Spleen (tissue), 11 donors: ENCODE measurements around the gene DUSP9. TPM values are rescaled to one million over a fixed set of nuclear protein-coding genes. Genes with fewer than 3 reads are reported as not detected.

Source experiments
- DNase-seq: peaks from one replicate; pipeline ENCODE4 v3.0.0-alpha.2; 2020
- H3K27ac ChIP-seq, 8 donors: fragments of 200-600 bp; sonication (generic) in 7 of 8; 1 replicate in 4 of 8; 2 replicates in 4 of 8; pipeline versions ENCODE4 v1.5.0 to v1.8.0; 2016 to 2021; ENCODE audit warnings: inconsistent platforms in 4 of 8, mild to moderate bottlenecking in 4 of 8, moderate library complexity in 1 of 8
- H3K27me3 ChIP-seq, 7 donors: fragments of 200-600 bp; sonication (generic) in 6 of 7; replicated peaks in 1 of 7; 1 replicate in 4 of 7; 2 replicates in 3 of 7; pipeline versions ENCODE4 v1.5.0 to v1.8.0; 2016 to 2021; ENCODE audit warnings: inconsistent platforms in 3 of 7, mild to moderate bottlenecking in 1 of 7
- H3K36me3 ChIP-seq, 6 donors: fragments of 200-600 bp; sonication (generic) in 5 of 6; 1 replicate in 4 of 6; 2 replicates in 2 of 6; pipeline versions ENCODE4 v1.5.0 to v1.8.0; 2016 to 2021; ENCODE audit warnings: inconsistent platforms in 2 of 6
- H3K4me1 ChIP-seq, 6 donors: fragments of 200-600 bp; sonication (generic) in 5 of 6; 1 replicate in 3 of 6; 2 replicates in 3 of 6; pipeline versions ENCODE4 v1.5.0 to v1.8.0; 2016 to 2021; ENCODE audit warnings: inconsistent platforms in 3 of 6
- H3K4me3 ChIP-seq, 8 donors: fragments of 200-600 bp; sonication (generic) in 7 of 8; 1 replicate in 4 of 8; 2 replicates in 4 of 8; pipeline versions ENCODE4 v1.5.0 to v1.8.0; 2016 to 2021; ENCODE audit warnings: inconsistent platforms in 4 of 8, mild to moderate bottlenecking in 4 of 8, moderate library complexity in 2 of 8
- H3K9me3 ChIP-seq, 8 donors: fragments of 200-600 bp; sonication (generic) in 7 of 8; 1 replicate in 4 of 8; 2 replicates in 4 of 8; pipeline versions ENCODE4 v1.5.0 to v1.8.0; 2016 to 2021; ENCODE audit warnings: inconsistent platforms in 4 of 8
- CTCF ChIP-seq, 11 experiments: fragments of 200-600 bp in 7 of 11; fragments of 450-650 bp in 4 of 11; sonication (generic) in 4 of 11; IDR thresholded peaks in 8 of 11; conservative IDR thresholded peaks in 3 of 11; 1 replicate in 7 of 11; 2 replicates in 4 of 11; pipeline versions ENCODE4 v1.4.0 to v1.8.0; 2016 to 2021; ENCODE audit warnings: antibody characterized with exemption in 11 of 11, inconsistent platforms in 4 of 11, mild to moderate bottlenecking in 1 of 11
- POLR2A ChIP-seq, 3 donors: fragments of 450-650 bp; IDR thresholded peaks; one replicate each; pipeline ENCODE4 v1.5.1; 2017; ENCODE audit warnings: antibody characterized with exemption in 3 of 3, mild to moderate bottlenecking in 1 of 3
- POLR2AphosphoS5 ChIP-seq, 3 donors: sonication (generic); formaldehyde crosslinking; IDR thresholded peaks; one replicate each; pipeline ENCODE4 v1.5.1; 2017; ENCODE audit warnings: antibody characterized with exemption in 3 of 3
- WGBS, 5 donors: extraction: QIAGEN DNeasy Blood & Tissue Kit in 3 of 5; methylation state at CpG; one replicate each; pipeline versions ENCODE4 v1.1.5 to v1.1.7; 2013 to 2018; 5-methylcytosine and 5-hydroxymethylcytosine counted together
- intact Hi-C: fragments of 100-400 bp; cut with DNase I; formaldehyde crosslinking; loops from one replicate; pipeline ENCODE4 v1.15.0; 2023; ENCODE audit warnings: low total_unique reads
- polyA plus RNA-seq, 3 donors: library from polyadenylated mRNA; stranded (reverse); fragments of 200-250 nt; gene quantifications; one replicate each; pipeline ENCODE4 v1.2.1, GENCODE V29; 2013
- total RNA-seq, 7 donors: library from RNA; depleted of rRNA in 3 of 7; stranded (reverse); fragments of >200 nt in 3 of 7; fragmentation: NEBNext Ultra II Directional in 4 of 7; extraction: Animal tissue kit (Norgen Biotek cat#: 25700) in 4 of 7; gene quantifications; one replicate each; pipeline versions ENCODE4 v1.1.0 to v1.2.1, GENCODE V29; 2016 to 2021
- donor health status: healthy with polysubstance abuse.
- donor health status: DM: no; HTN: no; CAD: no; lungs with moderate emphysema.
- donor health status: DM: no; HTN: no; CAD: no.
- donor health status: Bipolar disorder and iron deficiency.
- donor health status: healthy.
- donor health status: DM: no; HTN: no; CAD: no.
- donor health status: DM: yes; HTN: yes; CAD: no.

Gene DUSP9
- total and polyA plus RNA-seq, 10 donors: 0.09 to 0.17 TPM; not detected in 8

DNA sequence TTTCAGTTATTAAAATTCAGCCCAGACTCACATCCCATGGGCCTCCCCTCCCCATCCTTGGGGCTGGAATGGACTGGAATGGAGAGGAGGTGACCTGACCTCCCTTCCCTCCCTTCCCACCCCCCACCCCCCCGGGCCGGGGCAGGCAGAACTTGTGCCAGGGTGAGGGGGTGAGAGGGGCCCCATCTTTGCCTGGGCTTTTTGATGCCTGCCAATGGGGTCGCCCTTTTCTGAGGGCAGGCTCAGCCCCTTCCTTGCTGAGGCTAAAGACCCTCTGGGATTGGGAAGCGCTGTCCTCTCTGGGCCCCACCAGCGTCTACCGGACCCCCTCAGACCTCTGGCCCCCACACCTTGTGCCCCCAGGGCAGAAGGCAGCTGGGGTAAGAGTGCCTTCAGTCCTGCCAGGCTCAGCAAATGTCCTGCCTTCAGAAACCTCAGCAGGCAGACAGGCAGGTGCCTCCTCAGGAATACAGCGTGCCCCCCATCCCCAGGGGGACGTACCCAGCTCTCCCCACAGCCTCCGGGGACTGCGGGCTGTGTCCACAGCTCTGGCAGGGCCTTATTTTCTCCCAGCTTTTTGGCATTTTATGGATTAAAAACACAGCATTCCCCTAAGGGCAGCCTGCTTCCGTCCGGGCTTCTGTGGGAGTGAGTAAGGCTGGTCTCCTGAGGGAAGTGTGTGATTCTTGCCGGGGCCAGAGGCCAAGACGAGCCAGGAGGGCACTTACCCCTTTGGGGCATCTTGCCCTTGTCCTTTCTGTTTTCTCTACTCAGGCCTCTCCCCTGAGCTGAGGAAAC is 35.5 kb upstream of the DUSP9 start:
- Histone ChIP-seq H3K9me3 (peaks cover 0 to 8% (median 0%) of the 10 kb centered on the region in 8 donors), H3K36me3 (no peaks in the 10 kb centered on the region), H3K4me3 (no peak overlapping the region), H3K4me1 (peaks cover 0 to 15% (median 12%) of the 10 kb centered on the region in 6 donors), H3K27me3 (peaks cover 0 to 46% (median 4%) of the 10 kb centered on the region in 7 donors), H3K27ac (no peak overlapping the region)
- TF ChIP-seq POLR2AphosphoS5 (IDR thresholded peaks at IDR 0.05) (no peak), POLR2A (IDR thresholded peaks at IDR 0.05) (no peak), CTCF (IDR thresholded peaks at IDR 0.05 in 8 of 11, conservative IDR thresholded peaks at IDR 0.05 in 3 of 11) (no peak)
- 73 to 95% (median 82%) methylated on average over 3 to 14 of the region's 14 CpGs for WGBS, 5 donors
- intact Hi-C loops: loop anchor here (10.0 kb wide), 1 partner anchor 53 kb away; no protein-coding TSS in a partner anchor
- peak; percentile 58 for DNase-seq

DNA sequence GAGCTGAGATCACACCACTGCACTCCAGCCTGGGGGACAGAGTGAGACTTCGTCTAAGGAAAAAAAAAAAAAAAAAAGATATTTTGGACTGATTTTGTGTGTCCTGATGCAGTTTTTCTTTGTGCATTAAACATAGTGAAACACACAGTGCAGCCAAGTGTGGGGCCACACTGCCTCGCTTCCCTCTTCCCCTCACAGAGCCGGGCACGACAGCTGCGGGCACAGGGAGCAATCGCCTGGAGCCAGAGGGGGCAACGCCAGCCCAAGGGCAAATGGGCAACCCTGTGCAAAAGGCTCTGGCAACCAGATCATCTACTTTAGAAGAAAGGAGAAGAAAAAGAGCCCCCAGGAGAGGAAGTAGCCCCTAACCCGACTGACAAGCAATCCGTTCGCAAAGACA is 34.6 kb upstream of the DUSP9 start:
- WGBS, 5 donors: 78 to 87% (median 82%) methylated on average over 4 to 10 of the region's 10 CpGs
- peaks cover 0 to 53% (median 4%) of the 10 kb centered on the region in 7 donors for H3K27me3 ChIP-seq
- no peak for TF ChIP-seq POLR2AphosphoS5 (IDR thresholded peaks at IDR 0.05)
- no peak for TF ChIP-seq CTCF (IDR thresholded peaks at IDR 0.05 in 8 of 11, conservative IDR thresholded peaks at IDR 0.05 in 3 of 11)
- TF ChIP-seq POLR2A (IDR thresholded peaks at IDR 0.05): no peak
- H3K27ac ChIP-seq: no peak overlapping the region
- DNase-seq: peak; percentile 54
- peaks cover 0 to 8% (median 0%) of the 10 kb centered on the region in 8 donors for H3K9me3 ChIP-seq
- intact Hi-C loops: loop anchor here (10.0 kb wide), 1 partner anchor 52 kb away; no protein-coding TSS in a partner anchor
- H3K4me3 ChIP-seq: no peak overlapping the region
- H3K36me3 ChIP-seq: no peaks in the 10 kb centered on the region
- H3K4me1 ChIP-seq: peaks cover 0 to 15% (median 12%) of the 10 kb centered on the region in 6 donors

DNA sequence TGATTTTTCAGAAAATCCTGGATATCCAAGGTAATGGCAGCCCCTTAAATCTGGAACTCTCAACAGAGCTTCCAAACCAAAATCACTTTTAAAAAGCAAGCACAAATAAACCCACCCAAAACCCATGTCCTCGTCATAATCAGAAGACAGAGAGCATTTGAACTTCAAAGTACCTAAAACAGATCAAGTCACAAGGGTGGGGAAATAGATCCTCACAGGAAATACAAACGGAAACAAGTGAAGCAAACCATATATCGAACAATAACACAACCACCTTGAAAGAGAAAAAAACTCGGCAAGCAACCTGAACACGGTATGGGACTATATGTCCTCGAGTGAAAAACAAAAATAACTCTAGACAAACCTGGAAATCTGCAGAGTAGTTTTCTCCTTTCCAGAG is 32.2 kb upstream of the DUSP9 start:
- peaks cover 0 to 50% (median 4%) of the 10 kb centered on the region in 7 donors for H3K27me3 ChIP-seq
- no peak for DNase-seq

More for the DNA sequence above, 32.2 kb upstream of the DUSP9 start:
- Histone ChIP-seq H3K27ac (no peak overlapping the region), H3K4me1 (peaks cover 0 to 11% (median 8%) of the 10 kb centered on the region in 6 donors), H3K4me3 (no peak overlapping the region), H3K36me3 (no peaks in the 10 kb centered on the region), H3K9me3 (peaks cover 0 to 8% (median 0%) of the 10 kb centered on the region in 8 donors)
- WGBS, 5 donors: 48 to 64% (median 58%) methylated on average over 6 of the region's 6 CpGs
- intact Hi-C loops: loop anchor here (10.0 kb wide), 1 partner anchor 50 kb away; no protein-coding TSS in a partner anchor
- TF ChIP-seq CTCF (IDR thresholded peaks at IDR 0.05 in 8 of 11, conservative IDR thresholded peaks at IDR 0.05 in 3 of 11) (no peak), POLR2AphosphoS5 (IDR thresholded peaks at IDR 0.05) (no peak), POLR2A (IDR thresholded peaks at IDR 0.05) (no peak)
